Gastroesophageal sphincter (tissue), 3 donors: ENCODE data around the gene HMGN2.

Experiments used
- POLR2A ChIP-seq, 2 donors: fragments of 450-650 bp; IDR thresholded peaks; one replicate each; pipeline ENCODE4 v1.6.1; 2017; ENCODE audit warnings: antibody characterized with exemption in 2 of 2, mild to moderate bottlenecking in 2 of 2, moderate library complexity in 1 of 2
- POLR2AphosphoS5 ChIP-seq: sonication (generic); formaldehyde crosslinking; IDR thresholded peaks from one replicate; pipeline ENCODE4 v1.6.1; 2017; ENCODE audit warnings: antibody characterized with exemption
- TF ChIP-seq, protein P1 (sequence below), 4 experiments: fragments of 200-600 bp in 2 of 4; fragments of 450-650 bp in 2 of 4; sonication (generic) in 1 of 4; IDR thresholded peaks; one replicate each; pipeline ENCODE4 v1.5.1; 2017 to 2019; ENCODE audit warnings: antibody characterized with exemption in 4 of 4, mild to moderate bottlenecking in 2 of 4, moderate library complexity in 2 of 4

DNA sequence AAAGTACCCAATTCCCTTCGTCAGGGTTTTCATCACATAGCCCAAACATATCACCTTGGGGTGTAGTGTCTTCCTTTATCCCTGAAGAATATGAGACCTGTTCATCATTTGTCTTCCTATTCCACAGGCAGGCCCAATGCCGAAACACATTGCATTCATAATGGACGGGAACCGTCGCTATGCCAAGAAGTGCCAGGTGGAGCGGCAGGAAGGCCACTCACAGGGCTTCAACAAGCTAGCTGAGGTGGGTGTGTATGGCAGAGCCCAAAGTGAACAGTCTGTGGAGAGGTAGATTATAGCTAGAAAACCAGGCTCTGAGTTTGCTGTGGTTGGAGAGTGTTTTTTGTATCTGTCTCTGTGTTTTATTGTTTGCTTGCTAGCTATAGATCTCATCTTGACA, 34.2 kb upstream of the HMGN2 start:
- TF ChIP-seq, protein P1, sequence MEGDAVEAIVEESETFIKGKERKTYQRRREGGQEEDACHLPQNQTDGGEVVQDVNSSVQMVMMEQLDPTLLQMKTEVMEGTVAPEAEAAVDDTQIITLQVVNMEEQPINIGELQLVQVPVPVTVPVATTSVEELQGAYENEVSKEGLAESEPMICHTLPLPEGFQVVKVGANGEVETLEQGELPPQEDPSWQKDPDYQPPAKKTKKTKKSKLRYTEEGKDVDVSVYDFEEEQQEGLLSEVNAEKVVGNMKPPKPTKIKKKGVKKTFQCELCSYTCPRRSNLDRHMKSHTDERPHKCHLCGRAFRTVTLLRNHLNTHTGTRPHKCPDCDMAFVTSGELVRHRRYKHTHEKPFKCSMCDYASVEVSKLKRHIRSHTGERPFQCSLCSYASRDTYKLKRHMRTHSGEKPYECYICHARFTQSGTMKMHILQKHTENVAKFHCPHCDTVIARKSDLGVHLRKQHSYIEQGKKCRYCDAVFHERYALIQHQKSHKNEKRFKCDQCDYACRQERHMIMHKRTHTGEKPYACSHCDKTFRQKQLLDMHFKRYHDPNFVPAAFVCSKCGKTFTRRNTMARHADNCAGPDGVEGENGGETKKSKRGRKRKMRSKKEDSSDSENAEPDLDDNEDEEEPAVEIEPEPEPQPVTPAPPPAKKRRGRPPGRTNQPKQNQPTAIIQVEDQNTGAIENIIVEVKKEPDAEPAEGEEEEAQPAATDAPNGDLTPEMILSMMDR (IDR thresholded peaks at IDR 0.05) = no peak
- TF ChIP-seq POLR2A (IDR thresholded peaks at IDR 0.05) (no peak), POLR2AphosphoS5 (no peak)
